GM19324 (cell line): ENCODE measurements around the gene SLC9B2.

Experiments used
- ATAC-seq: cut with Tn5 transposase; IDR thresholded peaks from one replicate; pipeline ENCODE4 v1.9.1; 2021; ENCODE audit warnings: mild to moderate bottlenecking, moderate library complexity; ENCODE audit not compliant: unreplicated experiment, low FRiP score

The SLC9B2 gene, protein sequence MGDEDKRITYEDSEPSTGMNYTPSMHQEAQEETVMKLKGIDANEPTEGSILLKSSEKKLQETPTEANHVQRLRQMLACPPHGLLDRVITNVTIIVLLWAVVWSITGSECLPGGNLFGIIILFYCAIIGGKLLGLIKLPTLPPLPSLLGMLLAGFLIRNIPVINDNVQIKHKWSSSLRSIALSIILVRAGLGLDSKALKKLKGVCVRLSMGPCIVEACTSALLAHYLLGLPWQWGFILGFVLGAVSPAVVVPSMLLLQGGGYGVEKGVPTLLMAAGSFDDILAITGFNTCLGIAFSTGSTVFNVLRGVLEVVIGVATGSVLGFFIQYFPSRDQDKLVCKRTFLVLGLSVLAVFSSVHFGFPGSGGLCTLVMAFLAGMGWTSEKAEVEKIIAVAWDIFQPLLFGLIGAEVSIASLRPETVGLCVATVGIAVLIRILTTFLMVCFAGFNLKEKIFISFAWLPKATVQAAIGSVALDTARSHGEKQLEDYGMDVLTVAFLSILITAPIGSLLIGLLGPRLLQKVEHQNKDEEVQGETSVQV

DNA sequence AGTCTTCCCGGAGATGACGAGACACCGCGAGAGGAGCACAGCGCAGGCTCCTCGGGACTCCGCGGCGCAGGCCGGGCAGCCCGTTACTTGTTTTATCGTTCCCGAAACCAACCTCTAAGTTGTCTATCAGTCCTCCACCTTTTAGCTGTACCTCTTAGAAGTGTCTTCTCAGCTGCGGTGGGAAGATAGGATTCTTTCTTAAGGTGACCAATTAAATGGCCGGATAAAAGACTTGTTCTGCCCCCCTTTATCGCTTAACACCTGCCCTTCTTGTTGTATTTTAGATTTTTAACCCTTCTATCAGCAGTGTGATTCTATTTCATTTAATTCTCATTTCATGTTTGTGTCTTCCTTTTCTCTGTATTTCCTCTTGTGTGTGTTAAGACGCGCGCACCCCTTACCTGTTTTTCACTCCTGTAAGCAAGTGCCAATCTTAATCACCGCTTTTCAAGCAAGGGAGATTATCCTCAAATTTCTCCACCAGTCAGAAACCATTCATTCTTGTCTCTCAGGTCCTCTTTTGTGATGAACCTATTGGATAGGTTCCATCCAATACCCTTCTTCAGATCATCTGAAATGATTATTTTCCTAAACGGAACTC is at the start of gene SLC9B2:
Gene SLC9B2 (minus strand): TSS at position 15 of the 601 bp plus-strand sequence. CDS start 9,211 bp downstream, outside the sequence.
- peak; percentile 63 for ATAC-seq

GRCh38 chr4:103126126-103126525 is 49.6 kb upstream of the SLC9B2 start:
- no peak for ATAC-seq

- ATAC-seq = no peak
Observed at GRCh38 chr4:103123114-103123513, 46.6 kb upstream of the SLC9B2 start.

- ATAC-seq = no peak
Observed at GRCh38 chr4:103118166-103118565, 41.6 kb upstream of the SLC9B2 start.

DNA sequence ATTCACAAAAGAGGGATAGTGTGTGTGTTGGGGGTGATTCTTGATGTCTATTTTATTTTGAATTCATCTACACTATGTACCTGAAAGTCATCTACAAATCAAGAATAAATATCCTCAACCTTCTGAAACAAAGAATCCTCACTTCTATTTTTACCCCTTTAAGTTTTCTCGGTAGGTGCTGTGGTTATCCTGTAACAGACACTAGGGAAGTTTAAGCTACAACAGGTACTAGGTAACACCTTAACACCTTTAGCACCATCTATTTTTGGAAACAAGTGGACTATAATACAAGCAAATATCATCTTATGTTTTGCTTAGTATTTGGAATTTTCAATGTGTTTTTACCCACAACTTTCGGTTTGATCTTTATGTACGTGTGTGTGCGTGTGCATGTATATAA is 35.0 kb upstream of the SLC9B2 start:
- ATAC-seq = no peak

DNA sequence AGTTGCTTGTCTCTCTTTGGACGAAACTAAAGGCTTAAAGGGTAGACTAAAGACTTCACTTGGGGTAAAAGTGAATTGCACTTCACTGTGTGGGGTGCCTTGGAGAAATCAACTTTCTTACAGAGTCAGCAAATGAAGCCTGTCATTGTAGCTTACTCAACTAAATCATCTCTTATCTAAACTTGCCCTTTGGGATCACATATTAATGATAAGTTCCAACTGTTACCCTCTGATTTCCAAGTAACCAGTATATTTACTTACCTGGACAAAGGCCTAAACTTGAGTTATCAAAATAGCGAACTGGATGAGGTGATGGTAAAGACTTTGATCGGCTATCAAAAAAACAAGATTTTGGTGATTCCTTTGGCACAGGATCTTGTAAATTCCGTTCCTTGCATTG is 32.0 kb upstream of the SLC9B2 start:
- ATAC-seq = no peak

GRCh38 chr4:103105558-103106356 is 29.2 kb upstream of the SLC9B2 start:
- ATAC-seq = no peak

DNA sequence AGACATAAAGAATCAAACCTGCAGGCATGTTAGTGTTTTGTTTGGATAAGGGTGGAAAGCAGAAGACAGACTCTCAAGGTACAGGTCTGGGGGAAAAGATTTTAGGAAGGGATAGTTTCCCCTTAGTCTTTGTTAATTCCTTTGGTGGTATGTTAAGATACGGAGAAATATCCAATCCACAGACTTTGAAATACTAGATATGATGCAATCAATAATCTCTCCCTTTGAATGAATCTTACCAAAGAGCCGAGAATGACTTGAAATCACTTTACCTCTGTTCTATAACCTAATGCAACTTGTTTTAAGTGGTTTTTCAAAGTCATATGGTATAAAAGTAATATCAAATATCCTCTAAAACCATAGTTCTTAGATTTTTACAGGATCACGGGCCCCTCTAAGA is 28.3 kb upstream of the SLC9B2 start:
- ATAC-seq = no peak

DNA sequence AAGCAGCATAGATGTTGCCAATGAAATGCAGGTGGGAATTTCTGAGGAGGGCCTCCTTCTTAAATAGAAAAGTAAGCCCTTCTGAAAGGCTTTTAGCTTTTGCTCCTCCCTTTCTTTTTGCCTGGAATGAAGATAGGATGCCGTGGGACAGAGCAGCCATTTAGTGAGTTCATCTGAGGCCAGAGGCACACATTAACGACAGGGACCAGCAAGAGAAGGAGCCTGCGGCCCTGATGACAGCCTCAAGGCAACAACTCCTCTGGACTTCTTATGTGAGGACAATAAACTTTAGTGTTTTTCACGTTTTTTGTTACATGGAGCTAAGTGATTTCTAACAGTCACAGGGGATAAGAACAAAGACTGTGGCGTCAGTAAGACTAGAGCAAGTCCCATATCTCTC is 24.1 kb upstream of the SLC9B2 start:
- no peak for ATAC-seq

DNA sequence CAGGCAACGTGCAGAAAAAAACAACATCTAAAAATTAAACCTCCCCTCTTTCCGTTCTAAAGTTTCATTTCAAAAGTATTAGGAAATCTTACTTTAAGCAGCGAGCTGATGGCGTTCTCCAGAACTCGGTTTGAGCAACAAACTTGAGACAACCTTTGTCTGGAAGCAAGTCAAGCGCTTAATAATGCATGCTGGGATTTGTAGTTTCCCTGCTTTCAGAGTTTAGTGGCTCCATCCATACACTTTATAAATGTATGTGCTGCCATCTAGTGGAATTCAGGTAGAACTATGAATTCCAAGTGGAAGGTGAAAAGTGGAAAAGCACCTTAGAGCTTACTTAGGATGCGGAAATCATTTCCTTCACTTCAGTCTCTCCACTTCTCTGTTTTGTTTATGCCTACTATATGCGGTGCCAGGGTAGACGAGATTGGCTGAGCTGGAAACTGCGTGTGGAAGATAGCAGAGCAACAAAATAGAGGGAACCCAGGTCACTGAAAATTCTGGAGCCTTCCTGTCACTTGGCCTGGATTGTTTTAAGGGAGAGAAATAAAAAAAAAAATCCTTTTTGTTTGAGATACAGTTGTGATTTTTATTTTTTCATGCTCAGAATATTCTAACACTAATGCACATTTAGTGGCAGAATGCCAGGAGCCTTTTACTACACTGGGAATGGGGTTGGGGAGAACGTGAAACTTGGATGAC is 23.3 kb upstream of the SLC9B2 start, which contains the start of gene BDH2:
Gene BDH2 (minus strand): TSS at position 144 of the 702 bp plus-strand sequence. CDS start 3,580 bp downstream, outside the sequence.
- peak; percentile 92 for ATAC-seq

GRCh38 chr4:103098756-103099440 is 22.3 kb upstream of the SLC9B2 start:
- no peak for ATAC-seq

GRCh38 chr4:103098341-103098740 is 21.8 kb upstream of the SLC9B2 start:
- no peak for ATAC-seq

DNA sequence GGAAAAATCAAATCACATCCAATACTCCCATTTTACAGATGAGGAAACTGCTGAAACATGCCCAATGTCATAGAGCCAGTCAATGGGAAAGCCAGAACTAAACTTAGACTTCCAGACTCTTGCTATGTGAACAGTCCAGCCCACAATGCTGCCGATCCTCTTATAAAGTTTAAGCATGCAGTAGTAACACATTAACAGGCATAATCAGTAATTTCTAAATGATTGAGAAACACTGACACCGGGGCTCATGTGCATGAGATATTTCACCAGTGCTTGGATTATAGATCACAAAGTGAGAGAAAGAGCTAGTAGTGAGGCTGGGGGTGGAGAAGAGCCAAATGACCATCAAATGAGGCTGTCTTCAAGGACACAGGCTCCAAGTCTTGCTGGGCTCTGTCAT is 20.6 kb upstream of the SLC9B2 start:
- ATAC-seq = no peak

GRCh38 chr4:103095080-103095479 is 18.5 kb upstream of the SLC9B2 start:
- no peak for ATAC-seq

DNA sequence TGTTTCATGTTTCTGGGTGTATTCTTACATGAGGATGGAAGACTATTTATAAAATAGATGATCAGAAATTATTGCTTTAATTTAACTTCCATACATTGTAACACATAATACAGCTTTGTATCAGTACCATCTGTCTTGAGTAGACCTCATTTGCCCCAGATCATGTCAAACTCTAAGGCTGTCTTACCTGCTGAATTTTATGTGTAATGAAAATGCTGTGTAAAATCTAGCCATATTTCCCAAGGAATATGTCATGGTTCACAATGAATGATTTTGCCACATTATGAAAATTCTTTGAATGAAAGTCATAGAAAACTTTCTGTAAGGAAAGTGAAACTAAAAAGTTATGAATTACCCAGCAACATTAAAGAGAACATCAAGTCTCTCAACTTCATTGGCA is 15.7 kb upstream of the SLC9B2 start:
- ATAC-seq = no peak

DNA sequence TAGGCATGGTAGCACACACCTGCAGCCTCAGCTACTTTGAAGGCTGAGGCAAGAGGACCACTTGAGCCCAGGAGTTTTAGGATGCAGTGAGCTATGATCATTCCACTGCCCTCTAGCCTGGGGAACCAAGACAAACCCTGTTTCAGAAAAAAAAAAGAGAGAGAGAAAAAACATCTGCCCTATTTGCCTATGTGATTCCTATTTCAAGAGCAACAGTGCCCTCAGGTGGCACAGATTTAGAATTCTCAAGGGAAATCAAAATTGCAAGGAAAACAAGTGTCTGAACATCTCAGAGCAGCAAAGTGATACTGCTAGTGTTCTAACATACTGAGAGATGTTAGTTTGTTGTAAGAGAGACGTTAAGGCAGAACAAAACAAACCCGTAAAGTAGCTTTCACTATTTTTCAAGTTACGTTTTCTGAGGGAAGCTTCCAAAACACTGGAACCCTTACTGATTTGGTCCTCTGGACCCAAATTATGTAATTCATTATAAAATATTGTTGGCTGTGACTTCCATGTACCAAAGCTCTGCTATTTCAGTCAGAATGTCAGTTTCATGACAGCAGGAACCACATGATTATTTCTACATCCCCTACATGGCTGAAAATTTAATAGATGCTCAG is 15.2 kb upstream of the SLC9B2 start:
- peak; percentile 61 for ATAC-seq

DNA sequence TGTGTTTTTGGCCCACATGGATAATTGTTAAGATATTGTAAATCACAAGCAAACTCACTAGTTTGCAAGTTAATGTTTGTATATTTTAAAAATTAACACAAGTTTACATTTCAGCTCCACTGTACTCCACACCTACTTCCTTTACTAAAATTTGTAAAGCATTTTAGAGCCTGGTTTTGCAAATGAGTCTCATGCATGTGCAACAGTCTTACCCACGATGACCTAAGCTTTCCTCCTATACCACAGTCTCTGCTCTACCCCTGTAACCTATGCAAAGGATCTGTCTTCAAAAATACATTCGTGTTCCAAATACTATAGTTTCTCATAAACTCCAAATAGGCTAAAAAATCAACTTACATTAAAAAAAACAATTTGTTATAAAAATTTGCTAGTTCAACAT is 12.9 kb upstream of the SLC9B2 start:
- no peak for ATAC-seq

- no peak for ATAC-seq
Observed at GRCh38 chr4:103086551-103086950, 10.0 kb upstream of the SLC9B2 start.

DNA sequence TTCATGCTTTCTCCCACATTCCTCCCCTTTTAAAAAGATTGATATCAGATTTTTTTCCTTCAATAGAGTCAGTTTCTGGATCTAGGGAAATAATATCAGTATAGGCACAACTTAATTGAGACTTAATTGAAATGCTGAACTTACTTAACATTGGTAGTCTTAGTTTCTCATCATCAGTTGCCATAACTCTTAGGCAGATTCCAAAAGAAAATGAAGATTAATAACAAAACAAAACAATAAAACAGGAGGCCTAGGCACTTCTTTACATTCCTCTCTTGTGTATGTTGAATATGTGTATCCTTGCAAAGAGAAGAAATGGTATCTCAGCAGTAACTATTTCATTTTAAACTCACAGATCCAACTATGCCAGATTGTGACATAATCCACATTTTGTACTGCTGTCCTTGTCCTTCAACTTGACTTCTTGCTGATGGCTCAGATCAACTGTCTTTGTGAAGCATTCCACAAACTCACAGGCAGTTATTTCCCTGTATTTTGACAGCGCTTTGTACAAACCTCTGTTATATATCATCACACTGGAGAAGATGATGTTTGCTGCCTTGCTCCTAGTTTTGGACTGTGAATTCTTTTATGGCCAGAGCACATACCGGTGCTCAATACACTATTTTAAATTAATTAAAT is 9.1 kb upstream of the SLC9B2 start:
- ATAC-seq = no peak
